Esophagus muscularis mucosa (tissue), 4 donors: ENCODE data around the gene TAS2R39.

ENCODE experiments used
- EP300 ChIP-seq: sonication (generic); formaldehyde crosslinking; IDR thresholded peaks from one replicate; pipeline ENCODE4 v1.6.1; 2017; ENCODE audit warnings: antibody characterized with exemption
- POLR2A ChIP-seq: fragments of 450-650 bp; IDR thresholded peaks from one replicate; pipeline ENCODE4 v1.6.1; 2017; ENCODE audit warnings: antibody characterized with exemption, moderate library complexity, mild to moderate bottlenecking, low read depth
- POLR2AphosphoS5 ChIP-seq, 2 donors: sonication (generic); formaldehyde crosslinking; IDR thresholded peaks; one replicate each; pipeline ENCODE4 v1.6.1; 2017; ENCODE audit warnings: antibody characterized with exemption in 2 of 2
- TF ChIP-seq, protein P1 (sequence below), 3 experiments: fragments of 200-600 bp in 2 of 3; fragments of 450-650 bp in 1 of 3; sonication (generic) in 2 of 3; IDR thresholded peaks; one replicate each; pipeline ENCODE4 v1.5.1; 2017 to 2019; ENCODE audit warnings: antibody characterized with exemption in 3 of 3, mild to moderate bottlenecking in 2 of 3, moderate library complexity in 1 of 3

DNA sequence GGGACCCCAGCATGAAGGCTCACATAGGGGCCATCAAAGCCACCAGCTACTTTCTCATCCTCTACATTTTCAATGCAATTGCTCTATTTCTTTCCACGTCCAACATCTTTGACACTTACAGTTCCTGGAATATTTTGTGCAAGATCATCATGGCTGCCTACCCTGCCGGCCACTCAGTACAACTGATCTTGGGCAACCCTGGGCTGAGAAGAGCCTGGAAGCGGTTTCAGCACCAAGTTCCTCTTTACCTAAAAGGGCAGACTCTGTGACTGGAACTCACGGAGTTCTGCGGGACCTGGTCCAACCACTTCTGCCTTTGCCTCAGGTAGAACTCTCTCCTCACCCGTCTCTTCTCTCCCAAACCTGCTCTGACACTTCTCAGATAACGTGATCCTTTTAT lies 39.6 kb downstream of the TAS2R39 start:
- TF ChIP-seq POLR2A: no peak
- TF ChIP-seq, protein P1, sequence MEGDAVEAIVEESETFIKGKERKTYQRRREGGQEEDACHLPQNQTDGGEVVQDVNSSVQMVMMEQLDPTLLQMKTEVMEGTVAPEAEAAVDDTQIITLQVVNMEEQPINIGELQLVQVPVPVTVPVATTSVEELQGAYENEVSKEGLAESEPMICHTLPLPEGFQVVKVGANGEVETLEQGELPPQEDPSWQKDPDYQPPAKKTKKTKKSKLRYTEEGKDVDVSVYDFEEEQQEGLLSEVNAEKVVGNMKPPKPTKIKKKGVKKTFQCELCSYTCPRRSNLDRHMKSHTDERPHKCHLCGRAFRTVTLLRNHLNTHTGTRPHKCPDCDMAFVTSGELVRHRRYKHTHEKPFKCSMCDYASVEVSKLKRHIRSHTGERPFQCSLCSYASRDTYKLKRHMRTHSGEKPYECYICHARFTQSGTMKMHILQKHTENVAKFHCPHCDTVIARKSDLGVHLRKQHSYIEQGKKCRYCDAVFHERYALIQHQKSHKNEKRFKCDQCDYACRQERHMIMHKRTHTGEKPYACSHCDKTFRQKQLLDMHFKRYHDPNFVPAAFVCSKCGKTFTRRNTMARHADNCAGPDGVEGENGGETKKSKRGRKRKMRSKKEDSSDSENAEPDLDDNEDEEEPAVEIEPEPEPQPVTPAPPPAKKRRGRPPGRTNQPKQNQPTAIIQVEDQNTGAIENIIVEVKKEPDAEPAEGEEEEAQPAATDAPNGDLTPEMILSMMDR (IDR thresholded peaks at IDR 0.05): no peak
- no peak for TF ChIP-seq POLR2AphosphoS5 (IDR thresholded peaks at IDR 0.05)
- no peak for TF ChIP-seq EP300
